Measurements from ENCODE around the gene MPZ. TPM values are rescaled to one million over a fixed set of nuclear protein-coding genes. Genes with fewer than 3 reads are reported as not detected.
A peak's percentile ranks its signal among the peaks of the same experiment; 100 is the strongest.

MPZ gene
- total RNA-seq, 4 donors from 2014 or later = 0.67 to 1.9 (median 0.93) TPM

GRCh38 chr1:161342821-161343220 lies 33.1 kb upstream of the MPZ start:
- no peak for TF ChIP-seq CTCF (IDR thresholded peaks at IDR 0.05)
- TF ChIP-seq POLR2A (IDR thresholded peaks at IDR 0.05) = no peak
- H3K27me3 ChIP-seq = no peaks in the 10 kb centered on the region
- 91 to 96% methylated on average over 5 of the region's 5 CpGs for WGBS, 2 donors
- no peak overlapping the region for H3K4me3 ChIP-seq (replicated peaks in 1 of 3)
- DNase-seq = no peak
- H3K9me3 ChIP-seq = no peaks in the 10 kb centered on the region
- intact Hi-C loops (cut with DNase I) = no loop called here
- H3K36me3 ChIP-seq = peaks cover 13 to 16% of the 10 kb centered on the region in 2 donors
- H3K4me1 ChIP-seq = no peaks in the 10 kb centered on the region
- no peak overlapping the region for H3K27ac ChIP-seq

GRCh38 chr1:161342177-161342576 lies 32.4 kb upstream of the MPZ start:
- Histone ChIP-seq H3K9me3 (no peaks in the 10 kb centered on the region), H3K27ac (no peak overlapping the region), H3K4me3 (replicated peaks in 1 of 3) (no peak overlapping the region), H3K36me3 (peaks cover 13 to 16% of the 10 kb centered on the region in 2 donors), H3K27me3 (no peaks in the 10 kb centered on the region), H3K4me1 (no peaks in the 10 kb centered on the region)
- 81 to 88% methylated on average over 2 of the region's 2 CpGs for WGBS, 2 donors
- no peak for TF ChIP-seq POLR2A (IDR thresholded peaks at IDR 0.05)
- no peak for TF ChIP-seq CTCF (IDR thresholded peaks at IDR 0.05)
- intact Hi-C loops (cut with DNase I) = no loop called here
- DNase-seq = peak in 1 of 2 donors; percentile 5

GRCh38 chr1:161335796-161336195 lies 26.0 kb upstream of the MPZ start:
- Histone ChIP-seq H3K4me1 (no peaks in the 10 kb centered on the region), H3K9me3 (no peaks in the 10 kb centered on the region), H3K36me3 (peaks cover 20 to 34% of the 10 kb centered on the region in 2 donors), H3K4me3 (replicated peaks in 1 of 3) (no peak overlapping the region), H3K27me3 (no peaks in the 10 kb centered on the region), H3K27ac (no peak overlapping the region)
- 89 to 92% methylated on average over 3 of the region's 3 CpGs for WGBS, 2 donors
- no peak for DNase-seq
- intact Hi-C loops (cut with DNase I) = no loop called here
- no peak for TF ChIP-seq CTCF (IDR thresholded peaks at IDR 0.05)
- no peak for TF ChIP-seq POLR2A (IDR thresholded peaks at IDR 0.05)

- WGBS, 2 donors = 96 to 98% methylated on average over 9 of the region's 9 CpGs
- H3K27ac ChIP-seq = no peak overlapping the region
- no peaks in the 10 kb centered on the region for H3K4me1 ChIP-seq
- peaks cover 38 to 53% of the 10 kb centered on the region in 2 donors for H3K36me3 ChIP-seq
- intact Hi-C loops (cut with DNase I) = no loop called here
- no peak for TF ChIP-seq POLR2A (IDR thresholded peaks at IDR 0.05)
- no peak for TF ChIP-seq CTCF (IDR thresholded peaks at IDR 0.05)
- DNase-seq = no peak
- H3K9me3 ChIP-seq = no peaks in the 10 kb centered on the region
- H3K4me3 ChIP-seq (replicated peaks in 1 of 3) = no peak overlapping the region
- H3K27me3 ChIP-seq = no peaks in the 10 kb centered on the region
Measured at GRCh38 chr1:161333166-161333565, 23.4 kb upstream of the MPZ start.

- H3K4me1 ChIP-seq = no peaks in the 10 kb centered on the region
- no peaks in the 10 kb centered on the region for H3K27me3 ChIP-seq
- no peaks in the 10 kb centered on the region for H3K9me3 ChIP-seq
- no peak for DNase-seq
- no peak for TF ChIP-seq POLR2A (IDR thresholded peaks at IDR 0.05)
- TF ChIP-seq CTCF (IDR thresholded peaks at IDR 0.05) = no peak
- 85 to 86% methylated on average over 4 of the region's 4 CpGs for WGBS, 2 donors
- H3K27ac ChIP-seq = no peak overlapping the region
- intact Hi-C loops (cut with DNase I) = no loop called here
- H3K36me3 ChIP-seq = peaks cover 45 to 53% of the 10 kb centered on the region in 2 donors
- no peak overlapping the region for H3K4me3 ChIP-seq (replicated peaks in 1 of 3)
Measured at GRCh38 chr1:161330346-161330745, 20.6 kb upstream of the MPZ start.

Data from thyroid gland (tissue), 4 donors.